HG03469 (cell line): ENCODE measurements around the gene RUBCN.
A peak's percentile ranks its signal among the peaks of the same experiment; 100 is the strongest.
"Not testable (repeated sequence)": the region's sequence is repeated elsewhere in the genome, so short reads cannot be mapped to it uniquely, and the experiment has no call there.

ENCODE experiments used
- ATAC-seq: cut with Tn5 transposase; IDR thresholded peaks from one replicate; pipeline ENCODE4 v1.9.1; 2021; ENCODE audit warnings: mild to moderate bottlenecking, moderate library complexity, moderate number of reproducible peaks; ENCODE audit not compliant: unreplicated experiment

Gene RUBCN

GRCh38 chr3:197661234-197661834 is 75.4 kb downstream of the RUBCN start:
- not testable (repeated sequence) for ATAC-seq

GRCh38 chr3:197659701-197660100 is 77.0 kb downstream of the RUBCN start:
- not testable (repeated sequence) for ATAC-seq

- ATAC-seq: peak; percentile 46
These were observed 77.6 kb downstream of the RUBCN start for GRCh38 chr3:197659144-197659543.

GRCh38 chr3:197658706-197659105 is 78.0 kb downstream of the RUBCN start:
- not testable (repeated sequence) for ATAC-seq

GRCh38 chr3:197657541-197658292 is 79.0 kb downstream of the RUBCN start:
- not testable (repeated sequence) for ATAC-seq

GRCh38 chr3:197656960-197657359 is 79.7 kb downstream of the RUBCN start:
- not testable (repeated sequence) for ATAC-seq

- ATAC-seq: not testable (repeated sequence)
These were observed 80.6 kb downstream of the RUBCN start for GRCh38 chr3:197656129-197656528.

GRCh38 chr3:197654998-197655330 is 81.7 kb downstream of the RUBCN start:
- ATAC-seq: not testable (repeated sequence)

- ATAC-seq: peak; percentile 80
These were observed 82.4 kb downstream of the RUBCN start for GRCh38 chr3:197654090-197654997.

GRCh38 chr3:197652860-197653259 is 83.8 kb downstream of the RUBCN start:
- not testable (repeated sequence) for ATAC-seq

GRCh38 chr3:197647649-197648048 is 89.1 kb downstream of the RUBCN start:
- not testable (repeated sequence) for ATAC-seq

- not testable (repeated sequence) for ATAC-seq
These were observed 89.5 kb downstream of the RUBCN start for GRCh38 chr3:197647191-197647590.

- not testable (repeated sequence) for ATAC-seq
These were observed 90.4 kb downstream of the RUBCN start for GRCh38 chr3:197646294-197646693.

GRCh38 chr3:197637556-197637955 is 99.1 kb downstream of the RUBCN start:
- not testable (repeated sequence) for ATAC-seq

- not testable (repeated sequence) for ATAC-seq
These were observed 104.7 kb downstream of the RUBCN start for GRCh38 chr3:197631989-197632388.

GRCh38 chr3:197630766-197631165 is 105.9 kb downstream of the RUBCN start:
- not testable (repeated sequence) for ATAC-seq

GRCh38 chr3:197629286-197629685 is 107.4 kb downstream of the RUBCN start:
- not testable (repeated sequence) for ATAC-seq

- ATAC-seq: peak; percentile 62
These were observed 108.8 kb downstream of the RUBCN start for GRCh38 chr3:197627772-197628523.

- ATAC-seq: peak; percentile 20
These were observed 109.4 kb downstream of the RUBCN start for GRCh38 chr3:197627158-197627771.
